Measurements from ENCODE around the gene CLDN15. TPM values are rescaled to one million over a fixed set of nuclear protein-coding genes. Genes with fewer than 3 reads are reported as not detected.

The CLDN15 gene
- total and polyA plus RNA-seq, 10 donors, result 11.1 to 49.2 (median 21.2) TPM

GRCh38 chr7:101189109-101189508 lies 48.5 kb downstream of the CLDN15 start:
- H3K27me3 ChIP-seq (replicated peaks in 1 of 7), result peaks cover 0 to 29% (median 0%) of the 10 kb centered on the region in 7 donors
- H3K4me1 ChIP-seq, result peaks cover 0 to 8% (median 0%) of the 10 kb centered on the region in 6 donors
- H3K9me3 ChIP-seq, result no peaks in the 10 kb centered on the region
- no peak overlapping the region for H3K4me3 ChIP-seq
- no peak overlapping the region for H3K27ac ChIP-seq
- DNase-seq, result no peak
- intact Hi-C loops (cut with DNase I; ENCODE audit: low total_unique reads), result no loop called here
- no peaks in the 10 kb centered on the region for H3K36me3 ChIP-seq
- WGBS, 5 donors, result 79 to 87% (median 83%) methylated on average over 8 of the region's 8 CpGs
- TF ChIP-seq POLR2AphosphoS5 (IDR thresholded peaks at IDR 0.05) (no peak), CTCF (IDR thresholded peaks at IDR 0.05 in 8 of 11, conservative IDR thresholded peaks at IDR 0.05 in 3 of 11) (no peak), POLR2A (IDR thresholded peaks at IDR 0.05) (no peak)

DNA sequence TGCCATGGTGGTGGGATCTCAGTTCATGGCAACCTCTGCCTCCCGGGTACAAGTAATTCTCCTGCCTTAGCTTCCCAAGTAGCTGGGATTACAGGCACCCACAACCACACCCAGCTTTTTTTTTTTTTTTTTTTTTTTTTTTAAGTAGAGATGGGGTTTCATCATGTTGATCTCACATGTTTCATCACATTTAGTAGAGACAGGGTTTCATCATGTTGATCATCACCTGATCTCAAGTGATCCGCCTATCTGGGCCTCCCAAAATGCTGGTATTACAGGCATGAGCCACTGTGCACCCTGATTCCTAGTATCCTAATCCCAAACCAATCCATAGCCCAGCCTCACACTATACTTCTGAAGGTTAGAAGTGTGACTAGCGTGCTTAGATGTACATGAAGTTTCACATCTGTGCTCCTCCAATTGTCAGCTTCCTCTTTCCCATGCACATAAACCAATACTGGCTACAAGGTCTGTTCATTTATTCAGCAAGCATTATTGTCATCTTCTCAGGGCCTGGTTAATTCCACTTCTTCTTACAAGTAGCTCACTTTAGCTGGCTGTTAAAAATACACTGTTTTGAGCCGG lies 50.7 kb downstream of the CLDN15 start:
- no peak overlapping the region for H3K27ac ChIP-seq
- peaks cover 0 to 50% (median 4%) of the 10 kb centered on the region in 7 donors for H3K27me3 ChIP-seq (replicated peaks in 1 of 7)
- no peaks in the 10 kb centered on the region for H3K36me3 ChIP-seq
- TF ChIP-seq CTCF (IDR thresholded peaks at IDR 0.05 in 8 of 11, conservative IDR thresholded peaks at IDR 0.05 in 3 of 11) (no peak), POLR2A (IDR thresholded peaks at IDR 0.05) (no peak), POLR2AphosphoS5 (IDR thresholded peaks at IDR 0.05) (no peak)
- no peak overlapping the region for H3K4me3 ChIP-seq
- intact Hi-C loops (cut with DNase I; ENCODE audit: low total_unique reads), result no loop called here
- no peak for DNase-seq
- no peaks in the 10 kb centered on the region for H3K9me3 ChIP-seq
- H3K4me1 ChIP-seq, result no peaks in the 10 kb centered on the region
- 66 to 79% (median 72%) methylated on average over 4 of the region's 4 CpGs for WGBS, 5 donors

GRCh38 chr7:101186194-101186593 lies 51.4 kb downstream of the CLDN15 start:
- Histone ChIP-seq H3K4me1 (no peaks in the 10 kb centered on the region), H3K36me3 (no peaks in the 10 kb centered on the region), H3K9me3 (no peaks in the 10 kb centered on the region), H3K4me3 (no peak overlapping the region), H3K27me3 (replicated peaks in 1 of 7) (peaks cover 0 to 58% (median 10%) of the 10 kb centered on the region in 7 donors), H3K27ac (no peak overlapping the region)
- WGBS, 5 donors, result 70 to 83% (median 72%) methylated on average over 6 of the region's 6 CpGs
- intact Hi-C loops (cut with DNase I; ENCODE audit: low total_unique reads), result no loop called here
- DNase-seq, result no peak
- no peak for TF ChIP-seq CTCF (IDR thresholded peaks at IDR 0.05 in 8 of 11, conservative IDR thresholded peaks at IDR 0.05 in 3 of 11)
- no peak for TF ChIP-seq POLR2A (IDR thresholded peaks at IDR 0.05)
- TF ChIP-seq POLR2AphosphoS5 (IDR thresholded peaks at IDR 0.05), result no peak

DNA sequence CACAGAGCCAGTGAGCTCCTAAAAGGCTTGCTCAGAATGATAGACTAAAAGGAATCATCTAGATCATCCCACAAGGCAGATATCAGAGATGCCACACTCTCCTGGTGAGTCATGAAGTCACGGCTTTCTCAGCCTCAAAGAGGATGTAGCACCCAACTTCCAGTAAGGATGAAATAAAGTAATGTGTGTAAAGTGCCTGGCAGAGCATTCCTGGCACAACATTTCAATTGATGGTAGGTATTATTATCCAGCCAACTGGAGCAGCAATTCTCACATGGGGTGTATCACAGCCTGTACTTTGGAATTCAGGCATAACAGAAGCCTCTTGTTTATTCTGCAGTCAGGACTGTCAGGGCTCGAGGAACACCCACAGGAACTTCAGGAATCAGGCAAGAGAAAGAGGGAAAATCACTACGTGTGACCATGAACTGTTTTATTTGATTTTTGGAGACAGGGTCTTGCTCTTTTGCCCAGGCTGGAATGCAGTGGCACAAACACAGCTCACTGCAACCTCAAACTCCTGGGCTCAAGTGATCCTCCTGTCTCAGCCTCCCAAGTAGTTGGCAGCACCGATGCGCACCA lies 52.3 kb downstream of the CLDN15 start:
- Histone ChIP-seq H3K27me3 (replicated peaks in 1 of 7) (peaks cover under 1 to 66% (median 19%) of the 10 kb centered on the region in 7 donors), H3K4me3 (no peak overlapping the region), H3K27ac (no peak overlapping the region), H3K4me1 (peaks cover 0 to 3% (median under 1%) of the 10 kb centered on the region in 6 donors), H3K36me3 (no peaks in the 10 kb centered on the region), H3K9me3 (no peaks in the 10 kb centered on the region)
- intact Hi-C loops (cut with DNase I; ENCODE audit: low total_unique reads), result no loop called here
- DNase-seq, result no peak
- TF ChIP-seq POLR2AphosphoS5 (IDR thresholded peaks at IDR 0.05), result no peak
- no peak for TF ChIP-seq POLR2A (IDR thresholded peaks at IDR 0.05)
- no peak for TF ChIP-seq CTCF (IDR thresholded peaks at IDR 0.05 in 8 of 11, conservative IDR thresholded peaks at IDR 0.05 in 3 of 11)
- 54 to 71% (median 60%) methylated on average over 5 of the region's 5 CpGs for WGBS, 5 donors

Measured in spleen (tissue), 11 donors.